Activated CD8-positive, alpha-beta memory T cell treated with anti-CD3 and anti-CD28 coated beads for 4 hours (primary cell): ENCODE data around the gene AP1AR.
A peak's percentile ranks its signal among the peaks of the same experiment; 100 is the strongest.

Experiments used
- DNase-seq, 2 donors: peaks; one replicate each; pipeline ENCODE4 v3.0.0-alpha.2; 2020; ENCODE audit warnings: low read depth in 2 of 2

AP1AR gene

GRCh38 chr4:112222219-112222955 lies 9.2 kb upstream of the AP1AR start:
- no peak for DNase-seq

- DNase-seq, result no peak
Measured at GRCh38 chr4:112225157-112225556, 6.4 kb upstream of the AP1AR start.

GRCh38 chr4:112230879-112231778 lies 458 bp upstream of the AP1AR start:
- DNase-seq, result peak; percentile 91 to 93

- peak; percentile 11 to 26 for DNase-seq
Measured at GRCh38 chr4:112234952-112235609, 3.5 kb downstream of the AP1AR start.

GRCh38 chr4:112236040-112236439 lies 4.5 kb downstream of the AP1AR start:
- no peak for DNase-seq

GRCh38 chr4:112238833-112239232 lies 7.2 kb downstream of the AP1AR start:
- DNase-seq, result no peak

- no peak for DNase-seq
Measured at GRCh38 chr4:112245383-112245782, 13.8 kb downstream of the AP1AR start.

GRCh38 chr4:112247021-112247420 lies 15.4 kb downstream of the AP1AR start:
- no peak for DNase-seq

- no peak for DNase-seq
Measured at GRCh38 chr4:112251019-112251643, 19.5 kb downstream of the AP1AR start.

GRCh38 chr4:112252234-112252633 lies 20.6 kb downstream of the AP1AR start:
- no peak for DNase-seq

GRCh38 chr4:112253382-112254000 lies 21.9 kb downstream of the AP1AR start:
- DNase-seq, result no peak

GRCh38 chr4:112257098-112257497 lies 25.5 kb downstream of the AP1AR start:
- no peak for DNase-seq

GRCh38 chr4:112266823-112267222 lies 35.2 kb downstream of the AP1AR start:
- DNase-seq, result no peak

- no peak for DNase-seq
Measured at GRCh38 chr4:112270051-112270450, 38.5 kb downstream of the AP1AR start.

GRCh38 chr4:112270640-112271421 lies 39.2 kb downstream of the AP1AR start:
- no peak for DNase-seq

GRCh38 chr4:112272292-112272691 lies 40.7 kb downstream of the AP1AR start:
- no peak for DNase-seq

GRCh38 chr4:112274959-112275358 lies 43.4 kb downstream of the AP1AR start:
- no peak for DNase-seq

- no peak for DNase-seq
Measured at GRCh38 chr4:112276113-112276512, 44.5 kb downstream of the AP1AR start.

- no peak for DNase-seq
Measured at GRCh38 chr4:112277220-112277619, 45.6 kb downstream of the AP1AR start.

GRCh38 chr4:112277705-112278448 lies 46.3 kb downstream of the AP1AR start:
- no peak for DNase-seq
